ENCODE measurements around the gene ATG4D.

ATG4D gene

DNA sequence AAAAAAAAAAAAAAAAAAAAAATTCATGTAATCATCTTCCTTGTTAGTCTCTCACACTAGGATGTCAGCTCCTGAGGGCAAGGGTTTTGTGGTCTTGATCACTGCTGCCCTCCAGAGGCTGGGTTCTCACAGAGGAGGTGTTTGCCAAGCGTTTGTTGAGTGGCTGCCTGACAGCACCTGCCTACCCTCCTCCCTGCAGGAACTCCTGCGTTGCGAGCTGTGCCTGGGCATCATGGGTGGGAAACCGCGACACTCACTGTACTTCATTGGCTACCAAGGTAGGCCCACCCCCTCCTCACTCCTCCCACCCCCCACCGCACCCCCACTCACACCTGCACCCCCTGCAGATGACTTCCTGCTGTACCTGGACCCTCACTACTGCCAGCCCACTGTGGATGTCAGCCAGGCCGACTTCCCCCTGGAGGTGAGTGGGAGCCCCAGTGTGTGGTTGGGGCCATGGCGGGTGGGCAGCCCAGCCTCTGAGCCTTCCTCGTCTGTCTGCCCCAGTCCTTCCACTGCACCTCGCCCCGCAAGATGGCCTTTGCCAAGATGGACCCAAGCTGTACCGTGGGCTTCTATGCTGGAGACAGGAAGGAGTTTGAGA, 8.1 kb downstream of the ATG4D start:
- no peaks in the 10 kb centered on the region for H3K27me3 ChIP-seq (replicated peaks in 2 of 5; ENCODE audit: control insufficient read depth in 4 of 5, insufficient read depth in 5 of 5, low read length in 4 of 5)
- ChIA-PET CTCF (interaction anchor here (0.8 to 5.5 kb wide), 6 partner anchors 10 to 135 kb away, joined by 3 to 64 read pairs (median 20); partner anchors contain the start of genes CDKN2D and KRI1), POLR2A (interaction anchor here (3.0 to 3.3 kb wide), 2 partner anchors 8 to 15 kb away, joined by 18 to 29 read pairs; partner anchors contain the start of genes ATG4D and KRI1)
- no peaks in the 10 kb centered on the region for H3K9me3 ChIP-seq (ENCODE audit: control extremely low read depth in 1 of 5, control insufficient read depth in 4 of 5, insufficient read depth in 2 of 5, low read depth in 1 of 5, low read length in 4 of 5)
- WGBS (ENCODE audit: insufficient coverage) = 93% methylated on average over 4 of the region's 12 CpGs
- no peak overlapping the region for H3K27ac ChIP-seq (ENCODE audit: insufficient read depth in 1 of 2, low read depth in 1 of 2, low read length in 2 of 2, poor library complexity in 1 of 2, severe bottlenecking in 2 of 2)
- H3K4me1 ChIP-seq (ENCODE audit: control extremely low read depth in 1 of 4, control insufficient read depth in 4 of 4, insufficient read depth in 4 of 4, low read length in 3 of 4) = peaks cover 3 to 61% (median 58%) of the 10 kb centered on the region in 4 experiments
- DNase-seq = peak; percentile 61 to 76 (median 74)
- peak overlapping the region in 1 of 7 experiments; percentile 42 for H3K4me3 ChIP-seq (ENCODE audit: control insufficient read depth in 1 of 7, extremely low read depth in 1 of 7, insufficient read depth in 4 of 7, low read depth in 2 of 7, low read length in 6 of 7)
- peaks cover 8 to 71% (median 48%) of the 10 kb centered on the region in 4 experiments for H3K36me3 ChIP-seq (ENCODE audit: control insufficient read depth in 4 of 4, insufficient read depth in 4 of 4, low read length in 3 of 4)

- WGBS (ENCODE audit: insufficient coverage) = 96% methylated on average over 4 of the region's 12 CpGs
- Histone ChIP-seq H3K9me3 (ENCODE audit: control extremely low read depth in 1 of 5, control insufficient read depth in 4 of 5, insufficient read depth in 2 of 5, low read depth in 1 of 5, low read length in 4 of 5) (no peaks in the 10 kb centered on the region), H3K27ac (ENCODE audit: insufficient read depth in 1 of 2, low read depth in 1 of 2, low read length in 2 of 2, poor library complexity in 1 of 2, severe bottlenecking in 2 of 2) (peak overlapping the region in 1 of 2 experiments; percentile 39), H3K4me1 (ENCODE audit: control extremely low read depth in 1 of 4, control insufficient read depth in 4 of 4, insufficient read depth in 4 of 4, low read length in 3 of 4) (peaks cover 3 to 61% (median 58%) of the 10 kb centered on the region in 4 experiments), H3K4me3 (ENCODE audit: control insufficient read depth in 1 of 7, extremely low read depth in 1 of 7, insufficient read depth in 4 of 7, low read depth in 2 of 7, low read length in 6 of 7) (peak overlapping the region in 2 of 7 experiments; percentile 24 to 28), H3K27me3 (replicated peaks in 2 of 5; ENCODE audit: control insufficient read depth in 4 of 5, insufficient read depth in 5 of 5, low read length in 4 of 5) (no peaks in the 10 kb centered on the region), H3K36me3 (ENCODE audit: control insufficient read depth in 4 of 4, insufficient read depth in 4 of 4, low read length in 3 of 4) (peaks cover 9 to 71% (median 48%) of the 10 kb centered on the region in 4 experiments)
- ChIA-PET CTCF (interaction anchor here (0.8 to 5.5 kb wide), 8 partner anchors 10 to 136 kb away, joined by 3 to 64 read pairs (median 6); partner anchors contain the start of genes CDKN2D and KRI1), POLR2A (interaction anchor here (0.6 to 3.3 kb wide), 4 partner anchors 9 to 67 kb away, joined by 3 to 29 read pairs (median 11); partner anchors contain the start of genes ATG4D and KRI1)
- DNase-seq = peak in 2 of 3 donors; percentile 56 to 58
These were observed 8.9 kb downstream of the ATG4D start for GRCh38 chr19:10552510-10553053.

DNA sequence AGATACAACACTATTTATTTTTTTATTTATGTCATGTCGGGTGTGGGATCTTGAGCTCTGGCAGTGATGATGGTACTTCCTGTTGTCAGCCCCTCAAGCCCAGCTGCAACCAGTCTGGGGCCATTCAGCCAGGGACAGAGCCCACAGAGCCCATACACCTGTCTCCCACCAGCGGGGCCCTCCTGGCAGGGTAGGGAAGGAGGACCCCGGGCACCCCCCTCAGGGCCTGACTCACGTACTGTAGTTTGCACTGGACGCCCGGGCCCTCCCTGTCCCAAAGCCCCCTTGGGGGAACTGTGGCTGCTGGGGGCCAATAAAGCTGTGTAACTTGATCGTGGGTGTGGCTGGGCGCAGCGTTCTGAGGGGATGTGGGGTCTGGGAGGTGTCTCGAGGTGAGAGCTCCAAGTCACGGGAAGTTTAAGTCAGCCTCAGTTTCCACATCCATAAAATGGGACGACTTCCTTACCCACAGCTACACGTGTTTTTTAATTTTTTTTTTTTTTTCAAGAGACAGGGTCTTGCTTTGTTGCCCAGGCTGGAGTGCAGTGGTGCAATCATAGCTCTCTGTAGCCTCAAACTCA, 9.5 kb downstream of the ATG4D start:
- Histone ChIP-seq H3K27ac (ENCODE audit: insufficient read depth in 1 of 2, low read depth in 1 of 2, low read length in 2 of 2, poor library complexity in 1 of 2, severe bottlenecking in 2 of 2) (peak overlapping the region; percentile 25 to 67), H3K4me1 (ENCODE audit: control extremely low read depth in 1 of 4, control insufficient read depth in 4 of 4, insufficient read depth in 4 of 4, low read length in 3 of 4) (peaks cover 3 to 64% (median 58%) of the 10 kb centered on the region in 4 experiments), H3K27me3 (replicated peaks in 2 of 5; ENCODE audit: control insufficient read depth in 4 of 5, insufficient read depth in 5 of 5, low read length in 4 of 5) (no peaks in the 10 kb centered on the region), H3K4me3 (ENCODE audit: control insufficient read depth in 1 of 7, extremely low read depth in 1 of 7, insufficient read depth in 4 of 7, low read depth in 2 of 7, low read length in 6 of 7) (peak overlapping the region in 3 of 7 experiments; percentile 14 to 28 (median 24)), H3K9me3 (ENCODE audit: control extremely low read depth in 1 of 5, control insufficient read depth in 4 of 5, insufficient read depth in 2 of 5, low read depth in 1 of 5, low read length in 4 of 5) (no peaks in the 10 kb centered on the region), H3K36me3 (ENCODE audit: control insufficient read depth in 4 of 4, insufficient read depth in 4 of 4, low read length in 3 of 4) (peaks cover 9 to 76% (median 53%) of the 10 kb centered on the region in 4 experiments)
- WGBS (ENCODE audit: insufficient coverage) = 87% methylated on average over 4 of the region's 13 CpGs
- ChIA-PET POLR2A (interaction anchor here (0.9 to 3.3 kb wide), 4 partner anchors 9 to 13 kb away, joined by 3 to 29 read pairs (median 11); partner anchors contain the start of genes ATG4D and KRI1), CTCF (interaction anchor here (0.8 to 5.5 kb wide), 8 partner anchors 9 to 70 kb away, joined by 3 to 64 read pairs (median 10); partner anchors contain the start of genes CDKN2D and KRI1)
- DNase-seq = peak in 2 of 3 donors; percentile 66 to 78

DNA sequence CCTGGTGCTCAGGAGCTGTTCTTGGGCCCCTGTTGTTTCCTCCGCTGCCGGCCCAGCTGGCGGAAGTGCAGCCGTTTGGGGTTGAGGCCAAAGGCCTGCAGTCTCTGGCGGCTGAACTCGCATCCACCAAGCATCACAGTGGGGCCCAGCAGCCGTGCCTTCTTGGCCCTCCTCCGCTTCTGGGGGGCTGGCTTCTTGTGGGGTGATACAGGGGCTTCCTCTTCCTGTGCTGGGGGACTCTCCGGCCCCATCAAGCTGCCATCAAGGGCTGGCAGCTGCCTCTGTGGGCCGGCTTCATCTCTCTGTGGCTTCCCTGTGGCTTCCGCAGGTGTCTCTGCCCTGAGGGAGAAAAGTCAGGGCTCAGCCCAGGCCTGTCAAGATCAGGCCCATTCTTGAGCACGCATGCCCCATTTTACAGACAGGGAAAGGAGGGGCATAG, 10.3 kb downstream of the ATG4D start:
- DNase-seq = peak; percentile 90 to 99 (median 98)
- Histone ChIP-seq H3K27ac (ENCODE audit: insufficient read depth in 1 of 2, low read depth in 1 of 2, low read length in 2 of 2, poor library complexity in 1 of 2, severe bottlenecking in 2 of 2) (peak overlapping the region; percentile 25 to 67), H3K9me3 (ENCODE audit: control extremely low read depth in 1 of 5, control insufficient read depth in 4 of 5, insufficient read depth in 2 of 5, low read depth in 1 of 5, low read length in 4 of 5) (no peaks in the 10 kb centered on the region), H3K36me3 (ENCODE audit: control insufficient read depth in 4 of 4, insufficient read depth in 4 of 4, low read length in 3 of 4) (peaks cover 6 to 73% (median 51%) of the 10 kb centered on the region in 4 experiments), H3K27me3 (replicated peaks in 2 of 5; ENCODE audit: control insufficient read depth in 4 of 5, insufficient read depth in 5 of 5, low read length in 4 of 5) (no peaks in the 10 kb centered on the region), H3K4me3 (ENCODE audit: control insufficient read depth in 1 of 7, extremely low read depth in 1 of 7, insufficient read depth in 4 of 7, low read depth in 2 of 7, low read length in 6 of 7) (peak overlapping the region in 3 of 7 experiments; percentile 11 to 51 (median 24)), H3K4me1 (ENCODE audit: control extremely low read depth in 1 of 4, control insufficient read depth in 4 of 4, insufficient read depth in 4 of 4, low read length in 3 of 4) (peaks cover 3 to 64% (median 58%) of the 10 kb centered on the region in 4 experiments)
- CTCF ChIA-PET = interaction anchor here (1.0 to 5.5 kb wide), 7 partner anchors 8 to 44 kb away, joined by 4 to 64 read pairs (median 13); partner anchors contain the start of genes CDKN2D and KRI1
- WGBS (ENCODE audit: insufficient coverage) = 2% methylated on average over 12 of the region's 12 CpGs
- POLR2A ChIA-PET = interaction anchor here (0.6 to 3.3 kb wide), 6 partner anchors 10 to 205 kb away, joined by 3 to 29 read pairs (median 4); partner anchors contain the start of genes ATG4D and KRI1

- peak overlapping the region in 1 of 2 experiments; percentile 57 for H3K27ac ChIP-seq (ENCODE audit: insufficient read depth in 1 of 2, low read depth in 1 of 2, low read length in 2 of 2, poor library complexity in 1 of 2, severe bottlenecking in 2 of 2)
- DNase-seq = peak in 2 of 3 donors; percentile 26 to 33
- no peaks in the 10 kb centered on the region for H3K9me3 ChIP-seq (ENCODE audit: control extremely low read depth in 1 of 5, control insufficient read depth in 4 of 5, insufficient read depth in 2 of 5, low read depth in 1 of 5, low read length in 4 of 5)
- ChIA-PET POLR2A (interaction anchor here (0.5 to 3.3 kb wide), 4 partner anchors 11 to 42 kb away, joined by 4 to 29 read pairs (median 11); partner anchors contain the start of genes ATG4D, CDKN2D and KRI1), CTCF (interaction anchor here (0.9 to 5.5 kb wide), 12 partner anchors 8 to 286 kb away, joined by 3 to 64 read pairs (median 4); partner anchors contain the start of genes CDKN2D and KRI1)
- H3K36me3 ChIP-seq (ENCODE audit: control insufficient read depth in 4 of 4, insufficient read depth in 4 of 4, low read length in 3 of 4) = peaks cover 11 to 75% (median 57%) of the 10 kb centered on the region in 4 experiments
- H3K4me1 ChIP-seq (ENCODE audit: control extremely low read depth in 1 of 4, control insufficient read depth in 4 of 4, insufficient read depth in 4 of 4, low read length in 3 of 4) = peaks cover 3 to 64% (median 58%) of the 10 kb centered on the region in 4 experiments
- H3K4me3 ChIP-seq (ENCODE audit: control insufficient read depth in 1 of 7, extremely low read depth in 1 of 7, insufficient read depth in 4 of 7, low read depth in 2 of 7, low read length in 6 of 7) = peak overlapping the region in 2 of 7 experiments; percentile 24 to 51
- H3K27me3 ChIP-seq (replicated peaks in 2 of 5; ENCODE audit: control insufficient read depth in 4 of 5, insufficient read depth in 5 of 5, low read length in 4 of 5) = no peaks in the 10 kb centered on the region
- WGBS (ENCODE audit: insufficient coverage) = 93% methylated on average over 21 of the region's 30 CpGs
These were observed 11.3 kb downstream of the ATG4D start for GRCh38 chr19:10554760-10555609.

DNA sequence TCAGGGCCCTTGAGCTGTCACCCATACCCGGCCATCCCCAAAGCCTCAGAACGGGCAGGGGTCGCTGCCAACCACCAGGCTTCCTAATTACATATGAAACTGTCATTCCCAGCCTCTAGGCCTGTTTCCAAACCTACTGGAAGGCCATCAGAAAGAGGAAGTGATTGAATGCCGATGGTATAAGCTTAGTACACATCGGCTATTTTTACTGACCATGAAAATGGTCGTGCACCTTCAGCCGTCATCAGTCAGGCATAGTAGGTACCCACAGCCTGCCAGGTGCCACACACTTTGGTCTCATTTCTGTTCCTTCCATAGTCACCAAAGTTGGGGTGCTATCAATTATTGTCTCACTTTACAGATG, 11.9 kb downstream of the ATG4D start:
- H3K27me3 ChIP-seq (replicated peaks in 2 of 5; ENCODE audit: control insufficient read depth in 4 of 5, insufficient read depth in 5 of 5, low read length in 4 of 5) = no peaks in the 10 kb centered on the region
- H3K36me3 ChIP-seq (ENCODE audit: control insufficient read depth in 4 of 4, insufficient read depth in 4 of 4, low read length in 3 of 4) = peaks cover 10 to 76% (median 59%) of the 10 kb centered on the region in 4 experiments
- no peak for DNase-seq
- 42% methylated on average over 4 of the region's 7 CpGs for WGBS (ENCODE audit: insufficient coverage)
- peaks cover 3 to 60% (median 55%) of the 10 kb centered on the region in 4 experiments for H3K4me1 ChIP-seq (ENCODE audit: control extremely low read depth in 1 of 4, control insufficient read depth in 4 of 4, insufficient read depth in 4 of 4, low read length in 3 of 4)
- ChIA-PET CTCF (interaction anchor here (1.2 to 5.5 kb wide), 8 partner anchors 8 to 45 kb away, joined by 3 to 64 read pairs (median 6); partner anchors contain the start of genes CDKN2D and KRI1), POLR2A (interaction anchor here (0.5 to 1.0 kb wide), 2 partner anchors 13 to 42 kb away, joined by 4 read pairs; partner anchors contain the start of gene CDKN2D)
- H3K27ac ChIP-seq (ENCODE audit: insufficient read depth in 1 of 2, low read depth in 1 of 2, low read length in 2 of 2, poor library complexity in 1 of 2, severe bottlenecking in 2 of 2) = no peak overlapping the region
- H3K4me3 ChIP-seq (ENCODE audit: control insufficient read depth in 1 of 7, extremely low read depth in 1 of 7, insufficient read depth in 4 of 7, low read depth in 2 of 7, low read length in 6 of 7) = no peak overlapping the region
- H3K9me3 ChIP-seq (ENCODE audit: control extremely low read depth in 1 of 5, control insufficient read depth in 4 of 5, insufficient read depth in 2 of 5, low read depth in 1 of 5, low read length in 4 of 5) = no peaks in the 10 kb centered on the region
